HepG2 (cell line): ENCODE data around the gene PRSS36. TPM values are rescaled to one million over a fixed set of nuclear protein-coding genes. Genes with fewer than 3 reads are reported as not detected.

Source experiments
- BRCA1 ChIP-seq: sonication (generic); formaldehyde crosslinking; IDR thresholded peaks from 2 replicates; pipeline ENCODE4 v1.4.0; 2020; ENCODE audit warnings: missing genetic modification reagents
- CBX2 ChIP-seq, 2 experiments: fragments of 200-600 bp in 1 of 2; sonication (generic); formaldehyde crosslinking in 1 of 2; IDR thresholded peaks; 2 replicates each; pipeline versions ENCODE4 v1.7.0 to v1.8.1; 2018 to 2022; ENCODE audit warnings: low read depth in 2 of 2, low read length in 1 of 2, mild to moderate bottlenecking in 1 of 2, missing genetic modification reagents in 1 of 2
- DPF2 ChIP-seq: sonication (generic); formaldehyde crosslinking; IDR thresholded peaks from 2 replicates; pipeline ENCODE4 v1.4.0; 2020; ENCODE audit warnings: mild to moderate bottlenecking, low read depth, missing genetic modification reagents, borderline replicate concordance
- ELF1 ChIP-seq: sonication (generic); formaldehyde crosslinking; IDR thresholded peaks from 2 replicates; pipeline ENCODE4 v1.4.0; 2020; ENCODE audit warnings: missing genetic modification reagents
- FOSL2 ChIP-seq: sonication (generic); formaldehyde crosslinking; IDR thresholded peaks from 2 replicates; pipeline ENCODE4 v1.4.0; 2020; ENCODE audit warnings: missing genetic modification reagents
- FOXA1 ChIP-seq, 2 experiments: fragments of 450-650 bp in 1 of 2; sonication (generic) in 1 of 2; formaldehyde crosslinking in 1 of 2; IDR thresholded peaks; 2 replicates each; pipeline versions ENCODE4 v1.4.0 to v1.6.1; 2016 to 2020; ENCODE audit warnings: missing genetic modification reagents in 1 of 2
- FOXP1 ChIP-seq, 2 experiments: fragments of 450-650 bp in 1 of 2; IDR thresholded peaks; 2 replicates each; pipeline ENCODE4 v1.6.1; 2017 to 2018; ENCODE audit warnings: antibody characterized with exemption in 1 of 2
- GATA4 ChIP-seq: sonication (generic); IDR thresholded peaks from 2 replicates; pipeline ENCODE4 v1.6.1; 2016; ENCODE audit warnings: antibody characterized with exemption, low read depth, borderline replicate concordance
- HDAC1 ChIP-seq: sonication (generic); formaldehyde crosslinking; IDR thresholded peaks from 2 replicates; pipeline ENCODE4 v1.5.1; 2020; ENCODE audit warnings: mild to moderate bottlenecking, missing genetic modification reagents
- MTA1 ChIP-seq: sonication (generic); formaldehyde crosslinking; IDR thresholded peaks from 2 replicates; pipeline ENCODE4 v1.4.0; 2020; ENCODE audit warnings: missing genetic modification reagents, mild to moderate bottlenecking, borderline replicate concordance
- NCOA2 ChIP-seq: sonication (generic); formaldehyde crosslinking; IDR thresholded peaks from 2 replicates; pipeline ENCODE4 v1.8.0; 2022; ENCODE audit warnings: inconsistent platforms
- NFE2 ChIP-seq: sonication (generic); formaldehyde crosslinking; IDR thresholded peaks from 2 replicates; pipeline ENCODE4 v1.4.0; 2020; ENCODE audit warnings: missing genetic modification reagents
- PHF20 ChIP-seq: sonication (generic); formaldehyde crosslinking; IDR thresholded peaks from 2 replicates; pipeline ENCODE4 v1.5.0; 2020; ENCODE audit warnings: mild to moderate bottlenecking, missing genetic modification reagents
- SIX1 ChIP-seq: sonication (generic); formaldehyde crosslinking; IDR thresholded peaks from 2 replicates; pipeline ENCODE4 v1.4.0; 2020; ENCODE audit warnings: missing genetic modification reagents, borderline replicate concordance
- SPEN ChIP-seq: sonication (generic); formaldehyde crosslinking; IDR thresholded peaks from 2 replicates; pipeline ENCODE4 v1.5.1; 2020; ENCODE audit warnings: low read depth, mild to moderate bottlenecking, missing genetic modification reagents
- ZIK1 ChIP-seq: sonication (generic); formaldehyde crosslinking; IDR thresholded peaks from 2 replicates; pipeline ENCODE4 v1.5.0; 2020; ENCODE audit warnings: mild to moderate bottlenecking, low read depth, missing genetic modification reagents, borderline replicate concordance
- ZNF343 ChIP-seq: sonication (generic); formaldehyde crosslinking; IDR thresholded peaks from 2 replicates; pipeline ENCODE4 v1.4.0; 2020; ENCODE audit warnings: mild to moderate bottlenecking, missing genetic modification reagents
- ZNF616 ChIP-seq: sonication (generic); formaldehyde crosslinking; IDR thresholded peaks from 2 replicates; pipeline ENCODE4 v1.5.0; 2020; ENCODE audit warnings: low read depth, mild to moderate bottlenecking, missing genetic modification reagents
- polyA plus RNA-seq, 8 experiments: library from polyadenylated mRNA; depleted of rRNA in 3 of 8; stranded (reverse) in 7 of 8; unstranded in 1 of 8; fragments of >200 nt; fragmentation: Illumina TruSeq in 4 of 8; extraction: Trizol in 4 of 8; gene quantifications; 2 replicates each; pipeline versions ENCODE4 v1.2.1 to v1.2.3, GENCODE V29; 2011 to 2016; ENCODE audit warnings: low read depth in 4 of 8, missing spikeins in 1 of 8, mixed read lengths in 1 of 8; ENCODE audit not compliant: insufficient read depth in 1 of 8
- total RNA-seq, 5 experiments: library from RNA; depleted of rRNA; stranded (reverse); fragments of >200 nt; fragmentation: Illumina TruSeq; extraction: Trizol; gene quantifications; 2 replicates each; pipeline ENCODE4 v1.2.3, GENCODE V29; 2016; ENCODE audit warnings: low read depth in 1 of 5
- TF ChIP-seq, protein P1 (sequence below): sonication (generic); formaldehyde crosslinking; IDR thresholded peaks from 2 replicates; pipeline ENCODE4 v1.4.0; 2020; ENCODE audit warnings: missing genetic modification reagents
- TF ChIP-seq, protein P2 (sequence below): sonication (generic); formaldehyde crosslinking; IDR thresholded peaks from 2 replicates; pipeline ENCODE4 v1.8.0; 2022; ENCODE audit warnings: mild to moderate bottlenecking, missing genetic modification reagents; ENCODE audit not compliant: insufficient replicate concordance
- TF ChIP-seq, protein P3 (sequence below): sonication (generic); formaldehyde crosslinking; IDR thresholded peaks from 2 replicates; pipeline ENCODE4 v1.5.1; 2020; ENCODE audit warnings: missing genetic modification reagents, mild to moderate bottlenecking, borderline replicate concordance
- TF ChIP-seq, protein P4 (sequence below): sonication (generic); formaldehyde crosslinking; IDR thresholded peaks from 2 replicates; pipeline ENCODE4 v1.5.0; 2020; ENCODE audit warnings: missing genetic modification reagents

The PRSS36 gene
- total and polyA plus RNA-seq, 2 of the 13 experiments (the other 11 are each of a cell fraction or from before 2014, with no cell fraction given), result 1.5 to 2.1 TPM

GRCh38 chr16:31117384-31118222, 32.3 kb downstream of the PRSS36 start, which contains the start of gene KAT8 (continued):
- TF ChIP-seq, protein P1, sequence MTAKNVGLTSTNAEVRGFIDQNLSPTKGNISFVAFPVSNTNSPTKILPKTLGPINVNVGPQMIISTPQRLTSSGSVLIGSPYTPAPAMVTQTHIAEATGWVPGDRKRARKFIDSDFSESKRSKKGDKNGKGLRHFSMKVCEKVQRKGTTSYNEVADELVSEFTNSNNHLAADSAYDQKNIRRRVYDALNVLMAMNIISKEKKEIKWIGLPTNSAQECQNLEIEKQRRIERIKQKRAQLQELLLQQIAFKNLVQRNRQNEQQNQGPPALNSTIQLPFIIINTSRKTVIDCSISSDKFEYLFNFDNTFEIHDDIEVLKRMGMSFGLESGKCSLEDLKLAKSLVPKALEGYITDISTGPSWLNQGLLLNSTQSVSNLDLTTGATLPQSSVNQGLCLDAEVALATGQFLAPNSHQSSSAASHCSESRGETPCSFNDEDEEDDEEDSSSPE (CRISPR knock-in tag), result peak; percentile 91
- TF ChIP-seq FOXA1 (IDR thresholded peaks at IDR 0.05) (no peak), FOXA1 (CRISPR knock-in tag; IDR thresholded peaks at IDR 0.05) (peak; percentile 39; the same call in 1 of the 2 replicates), SIX1 (CRISPR knock-in tag) (no peak), NCOA2 (CRISPR knock-in tag) (peak; percentile 36), NFE2 (CRISPR knock-in tag) (no peak), ZNF616 (CRISPR knock-in tag) (no peak; the same call in 1 of the 2 replicates), BRCA1 (CRISPR knock-in tag) (no peak; the same call in 1 of the 2 replicates), ZNF343 (CRISPR knock-in tag) (peak; percentile 85; the same call in 1 of the 2 replicates), CBX2 (IDR thresholded peaks at IDR 0.05; ENCODE audit: low read depth, low read length) (no peak), CBX2 (CRISPR knock-in tag; IDR thresholded peaks at IDR 0.05; ENCODE audit: low read depth) (no peak), PHF20 (peak; percentile 94), SPEN (CRISPR knock-in tag) (peak; percentile 81; the same call in 1 of the 2 replicates), DPF2 (CRISPR knock-in tag) (no peak), ZIK1 (CRISPR knock-in tag) (no peak), FOSL2 (CRISPR knock-in tag) (peak; percentile 36; the same call in 1 of the 2 replicates), HDAC1 (CRISPR knock-in tag) (peak; percentile 93), GATA4 (no peak), FOXP1 (IDR thresholded peaks at IDR 0.05) (no peak), FOXP1 (CRISPR knock-in tag; IDR thresholded peaks at IDR 0.05) (peak; percentile 7; the same call in 1 of the 2 replicates), ELF1 (CRISPR knock-in tag) (peak; percentile 74), MTA1 (peak; percentile 60; the same call in 1 of the 2 replicates)
- TF ChIP-seq, protein P2, sequence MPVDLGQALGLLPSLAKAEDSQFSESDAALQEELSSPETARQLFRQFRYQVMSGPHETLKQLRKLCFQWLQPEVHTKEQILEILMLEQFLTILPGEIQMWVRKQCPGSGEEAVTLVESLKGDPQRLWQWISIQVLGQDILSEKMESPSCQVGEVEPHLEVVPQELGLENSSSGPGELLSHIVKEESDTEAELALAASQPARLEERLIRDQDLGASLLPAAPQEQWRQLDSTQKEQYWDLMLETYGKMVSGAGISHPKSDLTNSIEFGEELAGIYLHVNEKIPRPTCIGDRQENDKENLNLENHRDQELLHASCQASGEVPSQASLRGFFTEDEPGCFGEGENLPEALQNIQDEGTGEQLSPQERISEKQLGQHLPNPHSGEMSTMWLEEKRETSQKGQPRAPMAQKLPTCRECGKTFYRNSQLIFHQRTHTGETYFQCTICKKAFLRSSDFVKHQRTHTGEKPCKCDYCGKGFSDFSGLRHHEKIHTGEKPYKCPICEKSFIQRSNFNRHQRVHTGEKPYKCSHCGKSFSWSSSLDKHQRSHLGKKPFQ (CRISPR knock-in tag), result peak; percentile 82
- TF ChIP-seq, protein P3, sequence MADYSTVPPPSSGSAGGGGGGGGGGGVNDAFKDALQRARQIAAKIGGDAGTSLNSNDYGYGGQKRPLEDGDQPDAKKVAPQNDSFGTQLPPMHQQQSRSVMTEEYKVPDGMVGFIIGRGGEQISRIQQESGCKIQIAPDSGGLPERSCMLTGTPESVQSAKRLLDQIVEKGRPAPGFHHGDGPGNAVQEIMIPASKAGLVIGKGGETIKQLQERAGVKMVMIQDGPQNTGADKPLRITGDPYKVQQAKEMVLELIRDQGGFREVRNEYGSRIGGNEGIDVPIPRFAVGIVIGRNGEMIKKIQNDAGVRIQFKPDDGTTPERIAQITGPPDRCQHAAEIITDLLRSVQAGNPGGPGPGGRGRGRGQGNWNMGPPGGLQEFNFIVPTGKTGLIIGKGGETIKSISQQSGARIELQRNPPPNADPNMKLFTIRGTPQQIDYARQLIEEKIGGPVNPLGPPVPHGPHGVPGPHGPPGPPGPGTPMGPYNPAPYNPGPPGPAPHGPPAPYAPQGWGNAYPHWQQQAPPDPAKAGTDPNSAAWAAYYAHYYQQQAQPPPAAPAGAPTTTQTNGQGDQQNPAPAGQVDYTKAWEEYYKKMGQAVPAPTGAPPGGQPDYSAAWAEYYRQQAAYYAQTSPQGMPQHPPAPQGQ (CRISPR knock-in tag), result 0 out of 2 replicates have a peak, but pooled peaks have one; percentile 44
- TF ChIP-seq, protein P4, sequence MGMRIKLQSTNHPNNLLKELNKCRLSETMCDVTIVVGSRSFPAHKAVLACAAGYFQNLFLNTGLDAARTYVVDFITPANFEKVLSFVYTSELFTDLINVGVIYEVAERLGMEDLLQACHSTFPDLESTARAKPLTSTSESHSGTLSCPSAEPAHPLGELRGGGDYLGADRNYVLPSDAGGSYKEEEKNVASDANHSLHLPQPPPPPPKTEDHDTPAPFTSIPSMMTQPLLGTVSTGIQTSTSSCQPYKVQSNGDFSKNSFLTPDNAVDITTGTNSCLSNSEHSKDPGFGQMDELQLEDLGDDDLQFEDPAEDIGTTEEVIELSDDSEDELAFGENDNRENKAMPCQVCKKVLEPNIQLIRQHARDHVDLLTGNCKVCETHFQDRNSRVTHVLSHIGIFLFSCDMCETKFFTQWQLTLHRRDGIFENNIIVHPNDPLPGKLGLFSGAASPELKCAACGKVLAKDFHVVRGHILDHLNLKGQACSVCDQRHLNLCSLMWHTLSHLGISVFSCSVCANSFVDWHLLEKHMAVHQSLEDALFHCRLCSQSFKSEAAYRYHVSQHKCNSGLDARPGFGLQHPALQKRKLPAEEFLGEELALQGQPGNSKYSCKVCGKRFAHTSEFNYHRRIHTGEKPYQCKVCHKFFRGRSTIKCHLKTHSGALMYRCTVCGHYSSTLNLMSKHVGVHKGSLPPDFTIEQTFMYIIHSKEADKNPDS (CRISPR knock-in tag), result no peak
